H9 (cell line): ENCODE data around the gene CABLES1. TPM values are rescaled to one million over a fixed set of nuclear protein-coding genes. Genes with fewer than 3 reads are reported as not detected.

Experiments
- DNase-seq: peaks from one replicate; pipeline ENCODE4 v3.0.0-alpha.2; 2017
- H2AFZ ChIP-seq: one replicate; pipeline ENCODE4 v1.6.1; 2013; ENCODE audit warnings: mild to moderate bottlenecking, low read length, control low read depth, moderate library complexity
- H2AK5ac ChIP-seq: 2 replicates; pipeline ENCODE4 v1.6.1; 2013; ENCODE audit warnings: low read length, control low read depth, mixed read lengths; ENCODE audit not compliant: insufficient read length
- H2BK120ac ChIP-seq: one replicate; pipeline ENCODE4 v1.6.1; 2013; ENCODE audit warnings: low read depth, mild to moderate bottlenecking, low read length, control low read depth, inconsistent platforms; ENCODE audit not compliant: poor library complexity, severe bottlenecking
- H2BK12ac ChIP-seq: 2 replicates; pipeline ENCODE4 v1.6.1; 2013; ENCODE audit warnings: low read length, control low read depth, mixed read lengths, low read depth; ENCODE audit not compliant: insufficient read length
- H2BK15ac ChIP-seq: 2 replicates; pipeline ENCODE4 v1.6.1; 2013; ENCODE audit warnings: low read depth, low read length, control low read depth
- H2BK20ac ChIP-seq: one replicate; pipeline ENCODE4 v1.6.1; 2013; ENCODE audit warnings: low read depth, mild to moderate bottlenecking, low read length, control low read depth, inconsistent platforms; ENCODE audit not compliant: poor library complexity, severe bottlenecking
- H2BK5ac ChIP-seq: 2 replicates; pipeline ENCODE4 v1.6.1; 2013; ENCODE audit warnings: low read length, control low read depth, mixed read lengths; ENCODE audit not compliant: insufficient read length
- H3K14ac ChIP-seq: 2 replicates; pipeline ENCODE4 v1.6.1; 2013; ENCODE audit warnings: low read length, control low read depth; ENCODE audit not compliant: insufficient read depth
- H3K18ac ChIP-seq: 2 replicates; pipeline ENCODE4 v1.6.1; 2013; ENCODE audit warnings: low read depth, mild to moderate bottlenecking, mixed read lengths, low read length, control low read depth; ENCODE audit not compliant: insufficient read length
- H3K23ac ChIP-seq: 2 replicates; pipeline ENCODE4 v1.6.1; 2013; ENCODE audit warnings: low read length, control low read depth, mixed read lengths, low read depth; ENCODE audit not compliant: insufficient read length
- H3K23me2 ChIP-seq: 2 replicates; pipeline ENCODE4 v1.6.1; 2013; ENCODE audit warnings: low read depth, mild to moderate bottlenecking, mixed read lengths, low read length, control low read depth; ENCODE audit not compliant: insufficient read length, poor library complexity, severe bottlenecking
- H3K27ac ChIP-seq: 2 replicates; pipeline ENCODE4 v1.5.1; 2013; ENCODE audit warnings: low read length, control low read depth, mixed read lengths, low read depth; ENCODE audit not compliant: insufficient read length
- H3K27me3 ChIP-seq: 2 replicates; pipeline ENCODE4 v1.6.1; 2013; ENCODE audit warnings: low read length, control low read depth, inconsistent platforms; ENCODE audit not compliant: insufficient read depth
- H3K4ac ChIP-seq: 2 replicates; pipeline ENCODE4 v1.6.1; 2013; ENCODE audit warnings: low read depth, mild to moderate bottlenecking, control low read depth, inconsistent platforms, low read length, moderate library complexity
- H3K4me1 ChIP-seq: 2 replicates; pipeline ENCODE4 v1.6.1; 2013; ENCODE audit warnings: low read length, control low read depth, inconsistent platforms; ENCODE audit not compliant: insufficient read depth
- H3K4me2 ChIP-seq: 2 replicates; pipeline ENCODE4 v1.6.1; 2013; ENCODE audit warnings: low read length, control low read depth, mixed read lengths; ENCODE audit not compliant: insufficient read length, insufficient read depth
- H3K56ac ChIP-seq: 2 replicates; pipeline ENCODE4 v1.6.1; 2013; ENCODE audit warnings: low read depth, mild to moderate bottlenecking, mixed read lengths, low read length, control low read depth; ENCODE audit not compliant: insufficient read length
- H3K79me1 ChIP-seq: 2 replicates; pipeline ENCODE4 v1.6.1; 2013; ENCODE audit warnings: low read depth, mild to moderate bottlenecking, moderate library complexity, low read length, control low read depth, inconsistent platforms; ENCODE audit not compliant: insufficient read depth, poor library complexity, severe bottlenecking
- H3K79me2 ChIP-seq: 2 replicates; pipeline ENCODE4 v1.6.1; 2013; ENCODE audit warnings: low read length, control low read depth, inconsistent platforms; ENCODE audit not compliant: insufficient read depth
- H3K9ac ChIP-seq: 2 replicates; pipeline ENCODE4 v1.6.1; 2013; ENCODE audit warnings: low read length, control low read depth, mixed read lengths; ENCODE audit not compliant: insufficient read length; ENCODE audit errors: extremely low read depth
- H3K9me3 ChIP-seq: one replicate; pipeline ENCODE4 v1.6.1; 2013; ENCODE audit warnings: low read depth, low read length, inconsistent platforms; ENCODE audit not compliant: control insufficient read depth
- H3T11ph ChIP-seq: one replicate; pipeline ENCODE4 v1.6.1; 2013; ENCODE audit warnings: mild to moderate bottlenecking, low read length, control low read depth, inconsistent platforms
- H4K20me1 ChIP-seq: one replicate; pipeline ENCODE4 v1.6.1; 2013; ENCODE audit not compliant: control insufficient read depth, insufficient read length, insufficient read depth
- H4K5ac ChIP-seq: 2 replicates; pipeline ENCODE4 v1.6.1; 2013; ENCODE audit warnings: low read depth, mild to moderate bottlenecking, mixed read lengths, low read length, control low read depth; ENCODE audit not compliant: insufficient read length
- H4K8ac ChIP-seq: replicated peaks from 2 replicates; pipeline ENCODE4 v1.6.1; 2013; ENCODE audit warnings: low read length, control low read depth, mixed read lengths, low read depth; ENCODE audit not compliant: insufficient read length
- H4K91ac ChIP-seq: 2 replicates; pipeline ENCODE4 v1.6.1; 2013; ENCODE audit warnings: low read depth, mild to moderate bottlenecking, moderate library complexity, mixed read lengths, low read length, control low read depth; ENCODE audit not compliant: insufficient read length
- H3K27ac Mint-ChIP-seq, 3 experiments: 2 replicates in 2 of 3; 3 replicates in 1 of 3; pipeline ENCODE4 v1.8.0; 2020 to 2021; ENCODE audit warnings: mixed read lengths in 3 of 3, mild to moderate bottlenecking in 1 of 3, moderate library complexity in 1 of 3
- H3K27me3 Mint-ChIP-seq: 2 replicates; pipeline ENCODE4 v1.8.0; 2021; ENCODE audit warnings: low read depth, mild to moderate bottlenecking, moderate library complexity, mixed read lengths
- H3K36me3 Mint-ChIP-seq, 3 experiments: 2 replicates in 2 of 3; 3 replicates in 1 of 3; pipeline ENCODE4 v1.8.0; 2020 to 2021; ENCODE audit warnings: low read depth in 3 of 3, mixed read lengths in 3 of 3; ENCODE audit not compliant: insufficient read depth in 1 of 3
- H3K4me1 Mint-ChIP-seq, 2 experiments: 2 replicates each; pipeline ENCODE4 v1.8.0; 2020; ENCODE audit warnings: mixed read lengths in 2 of 2
- H3K4me3 Mint-ChIP-seq, 2 experiments: 2 replicates in 1 of 2; 3 replicates in 1 of 2; pipeline ENCODE4 v1.8.0; 2020 to 2021; ENCODE audit warnings: mild to moderate bottlenecking in 2 of 2, mixed read lengths in 2 of 2, moderate library complexity in 1 of 2
- H3K9me3 Mint-ChIP-seq, 2 experiments: 2 replicates in 1 of 2; 3 replicates in 1 of 2; pipeline ENCODE4 v1.8.0; 2020; ENCODE audit warnings: mild to moderate bottlenecking in 2 of 2, mixed read lengths in 2 of 2, moderate library complexity in 1 of 2
- CTCF ChIP-seq: fragments of 200-600 bp; sonication (generic); conservative IDR thresholded peaks from 3 replicates; pipeline ENCODE4 v1.8.0; 2021; ENCODE audit warnings: antibody characterized with exemption, mild to moderate bottlenecking
- WGBS: extraction: QIAGEN DNeasy Blood & Tissue Kit; methylation state at CpG from one replicate; pipeline ENCODE4 v1.1.7; 2013; ENCODE audit warnings: missing lambda C conversion rate, low lambda C conversion rate, mixed read lengths; ENCODE audit not compliant: insufficient read length; ENCODE audit errors: extremely low coverage; 5-methylcytosine and 5-hydroxymethylcytosine counted together
- total RNA-seq: library from RNA; stranded (reverse); gene quantifications from 2 replicates; pipeline ENCODE4 v1.2.1, GENCODE V29; 2021

The CABLES1 gene
- total RNA-seq, 1 experiment from 2014 or later: 27.1 TPM

- Histone ChIP-seq H3K79me1 (no peaks in the 10 kb centered on the region), H2BK5ac (no peak overlapping the region), H3K9me3 (no peaks in the 10 kb centered on the region), H4K5ac (no peak overlapping the region), H2BK12ac (no peak overlapping the region), H3K18ac (no peak overlapping the region), H3K79me2 (no peaks in the 10 kb centered on the region), H2AFZ (no peak overlapping the region), H3K27me3 (no peaks in the 10 kb centered on the region), H2BK120ac (no peak overlapping the region), H2BK20ac (no peak overlapping the region), H3K4me1 (no peaks in the 10 kb centered on the region), H3T11ph (no peak overlapping the region), H3K27ac (no peak overlapping the region), H3K9ac (no peak overlapping the region), H2AK5ac (no peak overlapping the region), H4K20me1 (no peaks in the 10 kb centered on the region), H3K23me2 (no peaks in the 10 kb centered on the region), H4K91ac (no peak overlapping the region), H3K23ac (no peak overlapping the region), H3K4ac (no peak overlapping the region), H3K14ac (no peak overlapping the region), H4K8ac (no peak overlapping the region), H3K56ac (no peak overlapping the region), H3K4me2 (no peak overlapping the region), H2BK15ac (no peak overlapping the region)
- Mint-ChIP-seq H3K27ac (peak overlapping the region in 1 of 3 experiments; percentile 15; a peak in 1 of 7 replicates), H3K9me3 (peaks cover 0 to 2% of the 10 kb centered on the region in 2 experiments; a peak in 2 of 5 replicates), H3K4me3 (no peak overlapping the region), H3K36me3 (peaks cover 0 to 4% (median 0%) of the 10 kb centered on the region in 3 experiments; a peak in 1 of 7 replicates), H3K27me3 (peaks cover 9% of the 10 kb centered on the region), H3K4me1 (peaks cover 5 to 10% of the 10 kb centered on the region in 2 experiments; a peak in 2 of 4 replicates)
- WGBS: no CpG with 5 or more reads among the region's 7 CpGs
- DNase-seq: no peak
- TF ChIP-seq CTCF: no peak
Measured at GRCh38 chr18:23107718-23108117, 27.6 kb upstream of the CABLES1 start.
